GM13977 (cell line): ENCODE measurements around the gene PPP2R5E.

Experiments used
- DNase-seq: peaks from one replicate; pipeline ENCODE4 v3.0.0; 2012; ENCODE audit warnings: low spot score
- in situ Hi-C: fragments of 300-500 bp; cut with MboI; formaldehyde crosslinking; loops from one replicate; pipeline ENCODE4 v1.12.0; 2022; ENCODE audit warnings: low sequenced_read_pairs, low pct_unique_long_range_greater_than_20kb, mixed read lengths, inconsistent platforms; ENCODE audit not compliant: unreplicated experiment
- TF ChIP-seq, protein P1 (sequence below): IDR thresholded peaks from 2 replicates; pipeline ENCODE4 v1.5.1; 2012; ENCODE audit warnings: mild to moderate bottlenecking, control low read depth; ENCODE audit not compliant: insufficient read depth; ENCODE audit errors: extremely low read depth, missing control alignments

Gene PPP2R5E

DNA sequence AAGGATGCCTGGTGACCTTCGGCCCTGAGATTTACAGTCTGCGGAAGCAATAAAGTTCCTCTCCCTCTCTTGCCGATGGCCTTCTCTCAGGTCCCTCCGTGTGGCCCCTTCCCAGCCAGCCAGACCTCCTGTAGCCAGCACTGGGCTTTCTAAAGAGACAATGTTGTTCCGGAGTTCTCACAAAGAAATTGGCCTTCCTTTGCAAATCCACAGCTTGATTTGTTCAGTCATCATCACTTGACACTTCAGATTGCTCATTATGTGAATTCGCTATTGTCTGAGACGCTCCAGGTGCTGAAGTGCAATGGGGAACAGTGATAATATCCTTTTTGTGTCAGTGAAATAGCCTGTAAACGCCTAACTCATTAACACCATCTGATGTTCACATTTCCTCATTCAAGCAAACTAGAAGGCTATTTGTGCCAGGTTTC, 180.8 kb downstream of the PPP2R5E start:
- no peak for DNase-seq
- TF ChIP-seq, protein P1, sequence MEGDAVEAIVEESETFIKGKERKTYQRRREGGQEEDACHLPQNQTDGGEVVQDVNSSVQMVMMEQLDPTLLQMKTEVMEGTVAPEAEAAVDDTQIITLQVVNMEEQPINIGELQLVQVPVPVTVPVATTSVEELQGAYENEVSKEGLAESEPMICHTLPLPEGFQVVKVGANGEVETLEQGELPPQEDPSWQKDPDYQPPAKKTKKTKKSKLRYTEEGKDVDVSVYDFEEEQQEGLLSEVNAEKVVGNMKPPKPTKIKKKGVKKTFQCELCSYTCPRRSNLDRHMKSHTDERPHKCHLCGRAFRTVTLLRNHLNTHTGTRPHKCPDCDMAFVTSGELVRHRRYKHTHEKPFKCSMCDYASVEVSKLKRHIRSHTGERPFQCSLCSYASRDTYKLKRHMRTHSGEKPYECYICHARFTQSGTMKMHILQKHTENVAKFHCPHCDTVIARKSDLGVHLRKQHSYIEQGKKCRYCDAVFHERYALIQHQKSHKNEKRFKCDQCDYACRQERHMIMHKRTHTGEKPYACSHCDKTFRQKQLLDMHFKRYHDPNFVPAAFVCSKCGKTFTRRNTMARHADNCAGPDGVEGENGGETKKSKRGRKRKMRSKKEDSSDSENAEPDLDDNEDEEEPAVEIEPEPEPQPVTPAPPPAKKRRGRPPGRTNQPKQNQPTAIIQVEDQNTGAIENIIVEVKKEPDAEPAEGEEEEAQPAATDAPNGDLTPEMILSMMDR = no peak
- in situ Hi-C loops = no loop called here

DNA sequence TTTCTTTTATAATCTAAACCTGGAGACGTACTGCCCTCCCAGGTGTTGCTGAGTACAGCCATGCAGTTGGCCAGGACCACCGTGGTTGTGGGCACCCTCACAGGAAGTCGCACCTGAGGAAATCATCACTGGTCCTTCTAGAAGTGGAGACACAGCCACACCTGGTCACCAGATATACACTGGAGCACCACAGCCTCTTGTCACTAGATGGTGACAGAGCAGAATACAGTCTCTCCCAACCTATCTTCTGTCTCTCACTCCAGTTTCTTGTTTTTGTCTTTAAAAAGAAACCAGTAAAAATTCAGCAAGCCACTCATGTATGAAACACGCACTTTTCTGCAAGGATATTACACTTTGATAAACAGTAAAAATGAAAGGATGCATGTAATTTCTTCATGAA, 181.4 kb downstream of the PPP2R5E start:
- in situ Hi-C loops = no loop called here
- TF ChIP-seq, protein P1 = peak; percentile 25
- DNase-seq = no peak

GRCh38 chr14:63357841-63358240, 185.3 kb downstream of the PPP2R5E start:
- DNase-seq = no peak
- TF ChIP-seq, protein P1 = no peak
- in situ Hi-C loops = no loop called here

GRCh38 chr14:63345826-63346225, 197.4 kb downstream of the PPP2R5E start:
- in situ Hi-C loops = no loop called here
- TF ChIP-seq, protein P1 = no peak
- no peak for DNase-seq

- in situ Hi-C loops = no loop called here
- TF ChIP-seq, protein P1 = no peak
- no peak for DNase-seq
Observed at GRCh38 chr14:63344336-63344735, 198.8 kb downstream of the PPP2R5E start.

GRCh38 chr14:63343878-63344277, 199.3 kb downstream of the PPP2R5E start:
- in situ Hi-C loops = no loop called here

DNA sequence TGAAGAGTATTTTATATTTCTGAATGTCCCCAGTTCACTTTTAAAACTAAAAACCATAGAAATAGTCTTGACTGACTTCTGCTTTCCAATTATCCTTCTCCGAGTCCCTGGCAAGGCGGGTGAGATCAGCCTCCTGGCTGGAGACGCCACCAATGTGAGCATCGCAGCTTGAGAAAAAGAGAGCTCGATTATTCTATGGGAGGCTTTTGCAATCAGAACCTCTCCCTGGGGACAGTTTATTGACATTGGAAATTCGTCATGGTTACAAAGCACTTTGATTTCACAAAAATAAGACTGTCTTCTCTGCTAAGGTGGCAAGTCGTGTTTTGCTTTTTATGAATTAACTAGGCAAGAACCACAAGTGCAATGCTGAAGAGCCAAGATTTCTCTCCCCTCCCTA, 200.8 kb downstream of the PPP2R5E start:
- in situ Hi-C loops = no loop called here
- no peak for DNase-seq
- TF ChIP-seq, protein P1 = no peak

More at GRCh38 chr14:63343878-63344277, 199.3 kb downstream of the PPP2R5E start:
- TF ChIP-seq, protein P1 = no peak
- DNase-seq = no peak
